ENCODE results near the gene GPR25.

GPR25 gene

GRCh38 chr1:200862713-200863415 is 9.9 kb upstream of the GPR25 start:
- Mint-ChIP-seq H3K4me3 (no peak overlapping the region), H3K36me3 (ENCODE audit: low read depth) (no peaks in the 10 kb centered on the region), H3K9me3 (no peaks in the 10 kb centered on the region), H3K27me3 (ENCODE audit: low read depth) (peaks cover 42% of the 10 kb centered on the region), H3K4me1 (ENCODE audit: low read depth) (peaks cover 16% of the 10 kb centered on the region), H3K27ac (no peak overlapping the region)
- DNase-seq (ENCODE audit: low spot score), result no peak

- no peak overlapping the region for H3K4me3 Mint-ChIP-seq
- DNase-seq (ENCODE audit: low spot score), result no peak
These were observed 6.7 kb upstream of the GPR25 start for GRCh38 chr1:200866116-200866515.

DNA sequence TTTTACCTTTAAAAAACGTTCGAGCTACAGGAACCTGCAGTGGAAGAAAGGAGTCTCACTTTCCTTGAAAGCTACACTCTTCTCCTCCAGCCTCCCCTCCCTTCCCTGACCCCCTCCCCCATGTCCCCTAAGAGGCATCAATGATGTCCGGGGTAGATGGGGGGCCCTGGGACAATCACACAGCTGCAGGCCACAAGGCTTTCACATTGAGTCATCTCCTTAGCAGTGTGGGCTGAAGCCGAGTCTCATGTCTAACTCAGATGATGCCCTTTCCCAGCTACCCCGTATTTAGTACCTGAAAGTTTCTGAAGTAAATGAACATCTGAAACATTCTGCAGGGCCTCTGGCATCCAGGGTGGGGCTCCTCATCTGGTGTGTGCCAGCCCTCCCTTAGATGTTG is 6.3 kb upstream of the GPR25 start:
- H3K4me1 Mint-ChIP-seq (ENCODE audit: low read depth), result peaks cover 22% of the 10 kb centered on the region
- H3K4me3 Mint-ChIP-seq, result no peak overlapping the region

More at GRCh38 chr1:200866116-200866515, 6.7 kb upstream of the GPR25 start:
- H3K27ac Mint-ChIP-seq, result no peak overlapping the region
- H3K27me3 Mint-ChIP-seq (ENCODE audit: low read depth), result peaks cover 45% of the 10 kb centered on the region
- no peaks in the 10 kb centered on the region for H3K9me3 Mint-ChIP-seq
- H3K36me3 Mint-ChIP-seq (ENCODE audit: low read depth), result no peaks in the 10 kb centered on the region
- H3K4me1 Mint-ChIP-seq (ENCODE audit: low read depth), result peaks cover 22% of the 10 kb centered on the region

DNA sequence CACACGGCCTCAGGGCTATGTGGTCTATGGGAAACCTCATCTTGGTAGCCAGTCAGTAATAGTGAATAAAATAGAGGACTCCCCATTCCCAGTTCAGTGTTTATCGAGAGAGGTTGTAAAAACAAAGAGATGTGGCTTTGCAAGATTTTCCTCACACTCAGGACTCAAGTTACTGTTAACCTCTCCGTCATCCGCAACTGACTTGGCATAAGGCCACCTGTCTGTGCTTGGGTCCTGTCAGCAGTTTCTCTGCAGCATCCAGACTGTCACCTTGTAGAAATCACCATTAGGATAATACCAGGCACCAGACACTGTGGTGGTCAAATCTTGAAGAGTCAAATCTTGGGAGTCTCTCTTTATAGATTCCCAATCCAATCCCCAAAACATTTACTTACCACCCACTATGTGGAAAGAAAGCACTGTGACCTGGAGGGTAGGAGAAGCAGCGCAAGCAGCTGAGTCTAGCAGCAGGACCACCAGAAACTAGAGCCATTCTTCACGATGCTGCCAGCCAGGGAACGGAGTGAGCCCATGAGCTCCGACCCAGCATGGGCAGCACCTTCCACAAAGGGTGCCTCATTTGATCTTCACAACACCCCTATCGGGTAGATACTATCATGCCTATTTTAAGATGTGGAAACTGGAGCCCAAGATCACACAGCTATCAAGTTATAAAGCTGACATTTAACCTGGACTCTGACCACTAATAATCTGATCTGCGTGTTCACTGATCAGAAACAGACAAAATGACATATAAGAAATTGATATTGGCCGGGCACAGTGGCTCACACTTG is 5.6 kb upstream of the GPR25 start:
- Mint-ChIP-seq H3K4me1 (ENCODE audit: low read depth) (peaks cover 19% of the 10 kb centered on the region), H3K36me3 (ENCODE audit: low read depth) (no peaks in the 10 kb centered on the region), H3K27me3 (ENCODE audit: low read depth) (peaks cover 53% of the 10 kb centered on the region), H3K9me3 (no peaks in the 10 kb centered on the region), H3K27ac (no peak overlapping the region), H3K4me3 (no peak overlapping the region)
- DNase-seq (ENCODE audit: low spot score), result no peak

More for the DNA sequence above, 6.3 kb upstream of the GPR25 start:
- Mint-ChIP-seq H3K9me3 (no peaks in the 10 kb centered on the region), H3K27ac (no peak overlapping the region), H3K27me3 (ENCODE audit: low read depth) (peaks cover 49% of the 10 kb centered on the region), H3K36me3 (ENCODE audit: low read depth) (no peaks in the 10 kb centered on the region)
- peak; percentile 66 for DNase-seq (ENCODE audit: low spot score)

DNA sequence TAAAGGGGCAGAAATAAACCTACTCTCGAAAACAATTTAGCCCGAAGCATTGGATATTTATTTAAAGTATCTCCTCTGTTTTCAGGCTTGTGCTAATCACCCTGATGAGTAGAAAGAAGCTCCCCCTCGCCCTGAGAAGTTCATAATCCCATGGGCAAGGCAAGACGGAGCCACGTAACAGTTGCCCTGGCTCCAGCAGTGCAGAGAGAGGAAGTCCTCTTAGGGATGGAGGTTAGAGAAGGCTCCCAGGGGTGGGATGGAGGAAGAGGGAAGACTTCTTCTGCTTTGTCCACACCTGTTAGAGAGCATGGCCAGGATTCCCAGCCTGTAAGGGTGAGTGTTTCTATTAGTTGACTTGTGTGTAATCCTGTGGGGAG is 3.4 kb upstream of the GPR25 start:
- Mint-ChIP-seq H3K9me3 (no peaks in the 10 kb centered on the region), H3K36me3 (ENCODE audit: low read depth) (no peaks in the 10 kb centered on the region), H3K27ac (no peak overlapping the region), H3K27me3 (ENCODE audit: low read depth) (peaks cover 58% of the 10 kb centered on the region), H3K4me1 (ENCODE audit: low read depth) (peaks cover 18% of the 10 kb centered on the region), H3K4me3 (no peak overlapping the region)
- no peak for DNase-seq (ENCODE audit: low spot score)

- H3K4me1 Mint-ChIP-seq (ENCODE audit: low read depth), result peaks cover 18% of the 10 kb centered on the region
- no peak overlapping the region for H3K4me3 Mint-ChIP-seq
- no peak overlapping the region for H3K27ac Mint-ChIP-seq
- H3K9me3 Mint-ChIP-seq, result no peaks in the 10 kb centered on the region
- H3K27me3 Mint-ChIP-seq (ENCODE audit: low read depth), result peaks cover 61% of the 10 kb centered on the region
- DNase-seq (ENCODE audit: low spot score), result no peak
- H3K36me3 Mint-ChIP-seq (ENCODE audit: low read depth), result no peaks in the 10 kb centered on the region
These were observed 2.9 kb upstream of the GPR25 start for GRCh38 chr1:200869753-200870391.

DNA sequence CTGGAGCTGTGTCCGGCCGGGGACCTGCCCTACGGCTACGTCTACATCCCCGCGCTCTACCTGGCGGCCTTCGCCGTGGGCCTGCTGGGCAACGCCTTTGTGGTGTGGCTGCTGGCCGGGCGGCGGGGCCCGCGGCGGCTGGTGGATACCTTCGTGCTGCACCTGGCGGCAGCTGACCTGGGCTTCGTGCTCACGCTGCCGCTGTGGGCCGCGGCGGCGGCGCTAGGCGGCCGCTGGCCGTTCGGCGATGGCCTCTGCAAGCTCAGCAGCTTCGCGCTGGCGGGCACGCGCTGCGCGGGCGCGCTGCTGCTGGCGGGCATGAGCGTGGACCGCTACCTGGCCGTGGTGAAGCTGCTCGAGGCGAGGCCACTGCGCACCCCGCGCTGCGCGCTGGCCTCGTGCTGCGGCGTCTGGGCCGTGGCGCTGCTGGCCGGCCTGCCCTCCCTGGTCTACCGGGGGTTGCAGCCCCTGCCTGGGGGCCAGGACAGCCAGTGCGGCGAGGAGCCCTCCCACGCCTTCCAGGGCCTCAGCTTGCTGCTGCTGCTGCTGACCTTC is 412 bp downstream of the GPR25 start:
- Mint-ChIP-seq H3K27me3 (ENCODE audit: low read depth) (peaks cover 67% of the 10 kb centered on the region), H3K4me3 (no peak overlapping the region), H3K4me1 (ENCODE audit: low read depth) (peaks cover 14% of the 10 kb centered on the region)

DNA sequence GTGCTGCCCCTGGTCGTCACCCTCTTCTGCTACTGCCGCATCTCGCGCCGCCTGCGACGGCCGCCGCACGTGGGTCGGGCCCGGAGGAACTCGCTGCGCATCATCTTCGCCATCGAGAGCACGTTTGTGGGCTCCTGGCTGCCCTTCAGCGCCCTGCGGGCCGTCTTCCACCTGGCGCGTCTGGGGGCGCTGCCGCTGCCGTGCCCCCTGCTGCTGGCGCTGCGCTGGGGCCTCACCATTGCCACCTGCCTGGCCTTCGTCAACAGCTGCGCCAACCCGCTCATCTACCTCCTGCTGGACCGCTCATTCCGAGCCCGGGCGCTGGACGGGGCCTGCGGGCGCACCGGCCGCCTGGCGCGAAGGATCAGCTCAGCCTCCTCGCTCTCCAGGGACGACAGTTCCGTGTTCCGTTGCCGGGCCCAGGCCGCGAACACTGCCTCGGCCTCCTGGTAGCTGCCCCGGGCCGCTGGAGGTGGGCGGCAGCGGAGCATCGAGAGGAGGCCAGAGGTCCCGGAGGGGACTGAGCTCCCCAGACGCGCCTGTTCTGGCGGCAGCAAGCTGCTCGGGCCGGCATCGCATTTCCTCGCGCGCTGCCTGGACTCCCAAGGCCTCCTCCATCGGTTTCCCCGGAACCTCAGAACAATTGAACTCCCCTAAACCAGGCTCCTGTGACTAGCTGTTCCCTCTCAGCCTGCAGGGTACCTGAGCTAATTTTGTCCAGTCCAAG is 1.1 kb downstream of the GPR25 start:
- no peak for DNase-seq (ENCODE audit: low spot score)
- Mint-ChIP-seq H3K27me3 (ENCODE audit: low read depth) (peaks cover 72% of the 10 kb centered on the region), H3K9me3 (no peaks in the 10 kb centered on the region), H3K4me1 (ENCODE audit: low read depth) (peaks cover 18% of the 10 kb centered on the region), H3K27ac (no peak overlapping the region), H3K4me3 (no peak overlapping the region), H3K36me3 (ENCODE audit: low read depth) (no peaks in the 10 kb centered on the region)

More for the DNA sequence above, 412 bp downstream of the GPR25 start:
- DNase-seq (ENCODE audit: low spot score), result no peak
- no peak overlapping the region for H3K27ac Mint-ChIP-seq
- H3K36me3 Mint-ChIP-seq (ENCODE audit: low read depth), result no peaks in the 10 kb centered on the region
- no peaks in the 10 kb centered on the region for H3K9me3 Mint-ChIP-seq

DNA sequence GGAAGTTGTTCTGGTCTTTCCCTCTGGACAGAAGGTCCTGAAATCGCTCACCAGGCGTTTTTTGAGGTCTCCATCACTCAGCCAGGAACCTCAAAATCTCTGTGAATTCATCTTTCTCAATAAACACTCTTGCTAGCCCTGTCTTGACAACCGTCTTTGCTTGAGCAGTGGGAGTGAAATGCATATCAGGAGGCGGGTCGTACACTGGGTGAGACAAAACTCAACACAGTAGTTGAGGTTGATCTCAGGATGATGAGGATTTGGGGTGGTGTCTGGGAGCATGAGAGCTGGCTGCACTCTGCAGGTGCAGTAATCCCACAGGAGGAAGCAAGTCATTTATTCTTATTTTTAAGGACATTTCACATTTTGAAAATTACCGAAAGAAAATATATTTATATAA is 1.9 kb downstream of the GPR25 start:
- Mint-ChIP-seq H3K27me3 (ENCODE audit: low read depth) (peaks cover 68% of the 10 kb centered on the region), H3K4me3 (no peak overlapping the region), H3K27ac (no peak overlapping the region), H3K9me3 (no peaks in the 10 kb centered on the region), H3K4me1 (ENCODE audit: low read depth) (peaks cover 15% of the 10 kb centered on the region), H3K36me3 (ENCODE audit: low read depth) (no peaks in the 10 kb centered on the region)
- DNase-seq (ENCODE audit: low spot score), result no peak

- no peak overlapping the region for H3K4me3 Mint-ChIP-seq
- H3K4me1 Mint-ChIP-seq (ENCODE audit: low read depth), result peaks cover 12% of the 10 kb centered on the region
- peaks cover 74% of the 10 kb centered on the region for H3K27me3 Mint-ChIP-seq (ENCODE audit: low read depth)
- no peak for DNase-seq (ENCODE audit: low spot score)
- H3K36me3 Mint-ChIP-seq (ENCODE audit: low read depth), result no peaks in the 10 kb centered on the region
- no peak overlapping the region for H3K27ac Mint-ChIP-seq
- no peaks in the 10 kb centered on the region for H3K9me3 Mint-ChIP-seq
These were observed 2.6 kb downstream of the GPR25 start for GRCh38 chr1:200875416-200875815.

GRCh38 chr1:200877010-200877409 is 4.2 kb downstream of the GPR25 start:
- no peak overlapping the region for H3K4me3 Mint-ChIP-seq
- H3K4me1 Mint-ChIP-seq (ENCODE audit: low read depth), result peaks cover 12% of the 10 kb centered on the region
- H3K27ac Mint-ChIP-seq, result no peak overlapping the region
- H3K9me3 Mint-ChIP-seq, result no peaks in the 10 kb centered on the region
- H3K36me3 Mint-ChIP-seq (ENCODE audit: low read depth), result no peaks in the 10 kb centered on the region
- no peak for DNase-seq (ENCODE audit: low spot score)
- H3K27me3 Mint-ChIP-seq (ENCODE audit: low read depth), result peaks cover 74% of the 10 kb centered on the region

GRCh38 chr1:200877839-200878551 is 5.2 kb downstream of the GPR25 start:
- H3K27ac Mint-ChIP-seq, result no peak overlapping the region
- peak; percentile 48 for DNase-seq (ENCODE audit: low spot score)
- peaks cover 12% of the 10 kb centered on the region for H3K4me1 Mint-ChIP-seq (ENCODE audit: low read depth)
- no peak overlapping the region for H3K4me3 Mint-ChIP-seq
- H3K27me3 Mint-ChIP-seq (ENCODE audit: low read depth), result peaks cover 73% of the 10 kb centered on the region
- H3K9me3 Mint-ChIP-seq, result no peaks in the 10 kb centered on the region
- H3K36me3 Mint-ChIP-seq (ENCODE audit: low read depth), result no peaks in the 10 kb centered on the region

DNA sequence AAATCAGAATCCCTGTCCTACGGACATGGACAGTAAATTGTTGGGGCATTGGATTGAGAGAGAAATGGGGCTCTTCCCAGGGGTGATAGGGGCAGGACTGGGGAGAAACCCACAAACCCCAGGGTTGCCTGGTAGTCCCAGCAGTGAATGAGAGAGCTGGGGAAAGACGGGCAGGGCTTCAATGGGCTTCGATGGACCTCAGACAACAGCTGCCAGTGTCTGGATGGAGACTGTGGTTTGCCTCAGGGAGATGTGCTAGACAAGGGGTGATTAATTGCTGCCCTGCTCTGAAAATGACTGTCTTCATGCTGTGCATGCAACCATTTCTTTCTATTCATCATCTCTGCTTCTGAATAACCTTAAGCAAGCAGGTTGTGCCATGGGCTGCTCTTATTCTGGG is 7.4 kb downstream of the GPR25 start:
- Mint-ChIP-seq H3K27me3 (ENCODE audit: low read depth) (peaks cover 72% of the 10 kb centered on the region), H3K27ac (no peak overlapping the region), H3K9me3 (no peaks in the 10 kb centered on the region), H3K4me1 (ENCODE audit: low read depth) (peaks cover 12% of the 10 kb centered on the region), H3K36me3 (ENCODE audit: low read depth) (no peaks in the 10 kb centered on the region), H3K4me3 (no peak overlapping the region)
- peak; percentile 22 for DNase-seq (ENCODE audit: low spot score)
